HG03066 (cell line): Measurements from ENCODE around the gene PLSCR3.
"Not testable (repeated sequence)": the region's sequence is repeated elsewhere in the genome, so short reads cannot be mapped to it uniquely, and the experiment has no call there.

Experiments used
- ATAC-seq: cut with Tn5 transposase; IDR thresholded peaks from one replicate; pipeline ENCODE4 v1.9.1; 2021; ENCODE audit warnings: low read depth; ENCODE audit not compliant: unreplicated experiment

Gene PLSCR3

GRCh38 chr17:7383742-7384488, 10.4 kb downstream of the PLSCR3 start:
- no peak for ATAC-seq

- ATAC-seq: no peak
Observed at GRCh38 chr17:7383371-7383741, 11.0 kb downstream of the PLSCR3 start.

DNA sequence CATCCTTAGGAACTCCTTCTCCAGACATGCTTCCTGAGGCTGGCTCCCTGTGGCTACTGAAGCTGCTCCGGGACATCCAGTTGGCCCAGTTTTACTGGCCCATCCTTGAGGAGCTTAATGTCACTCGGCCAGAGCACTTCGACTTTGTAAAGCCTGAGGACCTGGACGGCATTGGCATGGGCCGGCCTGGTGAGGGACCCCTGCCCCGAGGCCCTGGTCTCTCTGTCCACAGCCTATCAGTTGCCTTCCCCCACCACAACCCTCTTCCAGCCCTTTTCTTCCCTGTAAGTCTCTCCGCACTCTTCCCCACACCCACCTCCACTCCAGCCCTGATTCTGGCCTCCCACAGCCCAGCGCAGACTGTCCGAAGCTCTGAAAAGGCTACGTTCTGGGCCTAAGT, 11.4 kb downstream of the PLSCR3 start:
- no peak for ATAC-seq

DNA sequence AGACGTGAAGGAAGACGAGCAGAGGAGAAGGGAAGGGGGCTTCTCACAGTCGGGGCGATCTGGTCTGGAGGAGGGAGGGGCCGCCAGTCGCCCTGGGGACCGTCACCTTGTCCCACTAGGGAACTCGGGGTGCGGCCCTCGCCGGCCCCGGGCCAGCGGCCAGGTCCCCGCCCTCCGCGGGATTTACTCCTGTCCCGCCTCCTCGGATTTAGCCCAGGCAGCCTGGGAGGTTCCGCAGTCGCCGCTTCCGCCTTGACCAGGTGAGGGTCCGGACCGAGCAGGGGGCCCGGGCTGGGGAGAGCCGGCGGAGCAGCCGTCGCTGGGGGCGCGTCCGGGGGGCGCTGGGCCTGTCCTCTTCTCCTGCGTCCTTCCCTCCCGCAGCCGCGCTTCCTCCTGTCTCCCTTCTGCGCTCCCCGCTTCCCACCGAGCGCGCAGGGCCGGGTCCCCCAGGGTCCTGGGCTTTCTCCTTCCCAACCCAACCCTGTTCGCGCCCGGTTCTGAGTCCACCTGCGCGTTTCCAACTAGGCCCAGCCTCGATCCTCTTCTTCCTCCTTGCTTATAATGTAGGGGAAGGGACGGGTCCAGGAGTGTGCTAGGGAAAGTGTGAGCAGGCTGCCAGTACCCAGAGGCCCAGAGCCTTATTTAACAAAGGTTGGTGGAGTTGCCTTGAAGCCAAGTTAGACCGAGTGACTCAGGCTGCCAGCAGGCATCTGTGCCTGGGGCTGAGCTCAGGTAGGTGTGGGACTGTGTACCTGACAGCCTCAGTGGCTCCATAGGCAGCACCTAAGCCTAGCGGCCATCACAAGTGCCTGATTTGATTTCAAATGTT, 13.3 kb downstream of the PLSCR3 start, which contains the start of gene TNK1:
Gene TNK1, plus strand, starts transcription at position 235 of the 829 bp plus-strand sequence. CDS start 1,838 bp downstream, outside the sequence.
- no peak for ATAC-seq

DNA sequence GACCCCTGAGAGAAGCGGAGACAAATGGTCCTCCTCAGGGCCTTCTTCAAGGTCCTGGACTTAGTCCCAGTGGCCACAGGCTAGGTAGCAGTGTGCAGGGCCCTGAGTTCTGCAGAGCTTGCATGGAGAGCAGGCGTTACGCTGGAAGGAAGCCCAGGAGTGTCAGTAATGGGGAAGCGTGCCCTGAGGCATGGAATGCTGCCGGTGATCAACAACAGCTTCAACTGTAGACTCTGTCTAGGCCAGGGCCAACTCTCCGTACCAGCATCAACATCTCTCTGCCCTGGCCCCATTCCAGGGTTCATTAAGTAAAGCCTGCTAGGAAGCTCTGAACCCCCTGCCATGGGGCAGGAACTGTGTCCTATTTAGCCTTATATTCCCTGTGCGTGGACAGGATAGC, 14.0 kb downstream of the PLSCR3 start:
- ATAC-seq: no peak

- ATAC-seq: no peak
Observed at GRCh38 chr17:7379134-7379533, 15.2 kb downstream of the PLSCR3 start.

GRCh38 chr17:7374353-7374752, 20.0 kb downstream of the PLSCR3 start:
- ATAC-seq: no peak

DNA sequence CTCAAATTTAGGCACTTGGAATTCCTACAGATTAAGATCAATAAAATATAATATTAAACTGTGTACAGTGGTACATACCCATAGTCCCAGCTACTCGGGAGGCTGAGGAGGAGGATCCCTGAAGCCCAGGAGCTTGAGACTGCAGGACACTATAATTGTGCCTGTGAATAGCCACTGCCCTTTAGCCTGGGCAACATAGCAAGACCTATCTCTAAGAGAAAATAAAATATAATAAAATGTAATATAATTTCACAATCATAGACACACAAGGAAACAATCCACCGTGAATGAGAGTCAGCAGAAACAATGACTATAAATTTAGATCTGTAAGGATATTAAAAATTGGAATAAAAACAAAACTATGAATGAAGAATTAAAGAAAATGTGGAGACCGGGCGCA, 23.5 kb downstream of the PLSCR3 start:
- no peak for ATAC-seq

DNA sequence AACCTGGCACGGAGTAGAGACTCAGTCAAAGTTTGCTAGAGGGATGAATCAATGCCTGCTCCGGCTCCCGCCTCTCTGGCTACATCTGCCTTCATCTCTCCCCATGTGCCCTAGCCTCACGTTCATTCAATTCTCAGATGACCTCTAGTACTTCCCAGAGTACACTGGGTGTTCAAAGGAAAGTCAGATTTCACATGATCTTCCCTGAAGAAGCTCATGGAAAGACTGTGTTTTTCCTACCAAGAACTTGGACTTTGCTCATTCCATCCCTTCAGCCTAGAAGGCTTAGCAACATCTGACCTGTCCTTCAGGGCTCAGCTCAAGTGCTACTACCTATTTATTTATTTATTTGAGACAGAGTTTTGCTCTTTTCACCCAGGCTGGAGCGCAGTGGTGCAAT, 24.5 kb downstream of the PLSCR3 start:
- ATAC-seq: no peak

DNA sequence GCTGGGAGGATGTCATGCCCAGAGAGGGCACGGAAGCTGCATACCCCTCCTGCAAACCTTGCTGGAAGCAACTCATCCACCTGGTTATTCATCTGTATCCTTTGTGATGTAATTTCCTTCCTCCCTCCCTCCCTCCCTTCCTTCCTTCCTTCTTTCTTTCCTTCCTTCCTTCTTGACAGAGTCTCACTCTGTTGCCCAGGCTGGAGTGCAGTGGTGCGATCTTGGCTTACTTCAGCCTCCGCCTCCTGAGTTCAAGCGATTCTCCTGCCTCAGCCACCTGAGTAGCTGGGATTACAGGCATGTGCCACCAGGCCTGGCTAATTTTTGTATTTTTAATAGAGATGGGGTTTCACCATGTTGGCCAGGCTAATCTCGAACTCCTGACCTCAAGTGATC, 25.7 kb downstream of the PLSCR3 start:
- not testable (repeated sequence) for ATAC-seq

DNA sequence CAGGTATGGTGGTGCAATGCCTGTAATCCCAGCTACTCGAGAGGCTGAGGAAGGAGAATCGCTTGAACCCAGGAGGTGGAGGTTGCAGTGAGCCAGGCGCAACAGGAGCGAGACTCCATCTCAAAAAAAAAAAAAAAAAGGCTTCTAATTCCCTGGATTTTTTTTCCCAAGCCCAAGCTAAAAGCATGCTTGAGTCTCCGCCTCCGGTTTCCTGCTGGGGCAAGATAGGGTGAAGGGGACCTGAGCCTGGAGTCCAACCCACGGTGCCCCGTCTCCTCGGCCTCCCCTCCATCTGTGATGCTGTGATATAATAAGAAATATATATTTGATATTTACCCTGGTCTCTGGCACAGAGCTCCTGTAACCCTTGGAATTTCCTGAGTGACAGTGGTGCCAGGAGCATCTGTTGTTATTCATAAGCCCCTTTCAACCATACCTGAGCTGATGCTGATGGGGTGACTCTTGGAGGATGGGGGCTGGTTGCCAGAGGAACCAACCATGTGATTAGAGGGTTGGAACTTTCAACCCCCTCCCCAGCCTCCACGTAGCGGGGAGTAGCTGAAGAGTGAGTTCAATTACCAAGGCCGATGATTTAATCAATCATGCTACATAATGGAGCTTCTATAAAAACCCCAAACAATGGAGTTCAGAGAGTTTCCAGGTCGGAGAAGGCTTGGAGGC, 26.3 kb downstream of the PLSCR3 start:
- no peak for ATAC-seq

DNA sequence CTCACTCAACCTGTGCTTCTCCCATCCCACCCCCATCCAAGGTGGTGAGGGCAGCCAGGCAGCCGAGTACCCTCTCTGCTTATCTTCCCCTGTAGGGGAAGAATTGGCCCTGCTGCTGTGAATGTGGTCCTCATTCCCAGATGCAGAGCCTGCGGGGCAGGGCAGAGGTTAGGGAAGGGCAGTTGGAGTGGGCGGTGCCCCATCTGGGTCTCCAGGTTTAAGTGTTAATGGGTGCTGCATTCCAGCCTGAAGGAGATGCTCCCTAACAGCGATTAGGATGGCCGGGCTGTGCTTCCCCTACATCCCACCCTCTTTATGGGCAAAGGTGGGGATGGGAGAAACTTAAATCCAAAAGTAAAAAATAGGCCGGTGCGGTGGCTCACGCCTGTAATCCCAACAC, 27.2 kb downstream of the PLSCR3 start:
- ATAC-seq: no peak

DNA sequence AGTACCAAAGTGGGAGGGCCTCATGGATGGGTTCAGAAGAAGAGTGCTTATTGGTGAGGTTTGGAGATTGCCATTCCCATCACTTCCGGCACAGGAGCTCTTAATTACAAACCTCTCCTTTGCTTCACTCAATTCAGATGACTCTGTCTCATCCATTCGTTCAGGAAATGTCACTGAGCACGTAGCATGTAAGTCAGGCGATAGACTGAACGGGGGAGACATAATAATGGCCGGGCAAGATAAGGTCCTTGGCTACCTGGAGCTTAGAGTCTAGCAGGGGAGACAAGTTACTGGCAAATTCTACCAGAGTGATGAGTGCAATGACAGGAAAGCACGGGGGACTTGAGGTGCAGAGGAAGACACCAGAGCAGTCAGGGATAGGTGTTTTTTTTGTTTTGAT, 28.4 kb downstream of the PLSCR3 start:
- ATAC-seq: not testable (repeated sequence)

- no peak for ATAC-seq
Observed at GRCh38 chr17:7363311-7363710, 31.0 kb downstream of the PLSCR3 start.

DNA sequence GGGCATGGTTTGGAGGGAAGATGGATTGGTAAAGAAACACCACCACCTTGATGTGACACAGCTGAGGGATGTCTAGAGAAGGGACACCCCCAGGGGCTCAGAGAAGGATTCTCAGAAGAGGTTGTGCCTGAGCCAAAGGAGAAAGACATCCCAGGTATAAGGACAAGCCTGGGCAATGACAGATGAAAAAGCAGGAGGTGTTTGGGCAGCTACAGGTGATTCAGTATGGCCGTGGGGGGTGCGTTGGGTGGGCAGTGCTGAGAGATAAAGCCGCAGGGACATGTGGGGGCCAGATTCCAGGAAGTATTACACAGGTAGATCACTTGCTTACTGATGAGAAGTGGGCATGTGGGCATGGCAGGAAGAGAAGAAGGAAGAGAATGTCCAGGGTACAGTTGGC, 32.4 kb downstream of the PLSCR3 start:
- no peak for ATAC-seq

DNA sequence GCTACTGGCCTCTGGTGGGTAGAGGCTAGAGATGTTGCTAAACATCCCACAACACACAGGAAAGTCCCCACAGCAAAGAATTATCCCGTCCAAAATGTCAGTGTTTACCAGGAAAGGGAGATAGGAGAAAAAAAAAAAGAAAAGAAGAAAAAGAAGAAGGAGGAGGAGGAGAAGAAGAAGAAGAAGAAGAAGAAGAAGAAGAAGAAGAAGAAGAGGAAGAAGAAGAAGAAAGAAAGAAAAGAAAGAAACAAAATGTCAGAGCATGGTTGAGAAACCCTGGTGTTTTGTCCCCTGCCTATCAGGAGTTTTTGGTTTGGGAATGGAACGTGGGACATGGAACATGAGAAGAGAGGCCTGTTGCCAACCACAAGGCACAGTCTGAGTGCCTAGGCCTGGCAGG, 36.9 kb downstream of the PLSCR3 start:
- no peak for ATAC-seq

DNA sequence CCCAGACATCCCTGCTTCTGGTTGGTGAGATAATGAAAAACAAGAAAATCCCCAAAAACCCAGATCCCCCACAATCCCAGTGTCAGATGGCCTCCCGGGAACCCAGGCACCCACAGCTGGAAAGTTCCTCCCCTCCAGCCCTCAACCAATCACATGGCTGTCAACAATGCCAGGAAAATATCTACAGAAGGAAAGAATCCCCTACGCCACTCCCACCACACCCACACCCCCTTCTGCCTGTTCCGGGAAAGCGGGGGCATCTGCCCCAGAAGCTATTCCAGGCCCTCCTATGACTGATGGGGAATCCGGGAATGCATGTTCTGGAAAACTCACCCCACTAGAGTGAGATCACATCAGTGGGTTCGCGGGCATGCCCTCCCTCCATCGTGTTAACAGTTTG, 37.6 kb downstream of the PLSCR3 start:
- ATAC-seq: no peak

- ATAC-seq: no peak
Observed at GRCh38 chr17:7356072-7356549, 38.2 kb downstream of the PLSCR3 start.

DNA sequence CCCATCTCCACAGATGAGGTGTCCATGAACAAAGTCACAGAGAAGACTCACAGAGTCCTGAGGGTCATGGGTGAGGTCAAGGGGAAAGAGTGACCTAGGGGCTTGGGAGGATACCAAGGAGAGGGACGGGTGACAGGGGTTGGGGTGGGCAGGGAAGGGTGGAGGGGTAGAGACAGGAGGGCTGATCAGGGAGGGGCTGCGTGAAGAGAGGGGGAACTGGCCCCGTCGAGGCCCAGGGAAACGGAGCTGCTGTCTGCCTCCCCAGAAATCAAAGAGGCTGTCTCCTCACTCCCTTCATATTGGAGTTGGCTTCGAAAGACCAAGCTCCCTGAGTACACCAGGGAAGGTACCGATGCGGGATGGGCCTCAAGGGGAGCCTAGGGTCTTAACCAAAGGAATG, 38.8 kb downstream of the PLSCR3 start:
- no peak for ATAC-seq

GRCh38 chr17:7355053-7355452, 39.3 kb downstream of the PLSCR3 start, which contains the start of gene TMEM95:
TMEM95 (plus strand) TSS chr17:7355156; CDS start chr17:7355205, 49 bp downstream.
- ATAC-seq: no peak

- no peak for ATAC-seq
Observed at GRCh38 chr17:7354262-7354843, 40.0 kb downstream of the PLSCR3 start.
